Kidney glomerular epithelial cell (primary cell): ENCODE measurements around the gene NRP2.

Experiments
- DNase-seq: peaks from one replicate; lab custom pipeline; 2025; lab: John Stamatoyannopoulos, UW

NRP2 gene

GRCh38 chr2:205806143-205806905 is 124.0 kb downstream of the NRP2 start:
- DNase-seq, result peak; percentile 45

- no peak for DNase-seq
Measured at GRCh38 chr2:205807229-205807628, 124.9 kb downstream of the NRP2 start.

GRCh38 chr2:205807758-205808157 is 125.5 kb downstream of the NRP2 start:
- DNase-seq, result no peak

GRCh38 chr2:205808486-205809121 is 126.3 kb downstream of the NRP2 start:
- no peak for DNase-seq

- no peak for DNase-seq
Measured at GRCh38 chr2:205811387-205811786, 129.1 kb downstream of the NRP2 start.

GRCh38 chr2:205814039-205814364 is 131.7 kb downstream of the NRP2 start:
- DNase-seq, result no peak

GRCh38 chr2:205815673-205816072 is 133.4 kb downstream of the NRP2 start:
- no peak for DNase-seq

GRCh38 chr2:205816268-205816667 is 134.0 kb downstream of the NRP2 start:
- no peak for DNase-seq

- DNase-seq, result no peak
Measured at GRCh38 chr2:205822579-205822978, 140.3 kb downstream of the NRP2 start.

- no peak for DNase-seq
Measured at GRCh38 chr2:205827809-205828365, 145.6 kb downstream of the NRP2 start.

GRCh38 chr2:205833864-205834263 is 151.6 kb downstream of the NRP2 start:
- no peak for DNase-seq

- no peak for DNase-seq
Measured at GRCh38 chr2:205834796-205835195, 152.5 kb downstream of the NRP2 start.

- DNase-seq, result no peak
Measured at GRCh38 chr2:205835251-205835791, 153.0 kb downstream of the NRP2 start.

GRCh38 chr2:205835923-205836322 is 153.6 kb downstream of the NRP2 start:
- no peak for DNase-seq

- no peak for DNase-seq
Measured at GRCh38 chr2:205836477-205837221, 154.3 kb downstream of the NRP2 start.

GRCh38 chr2:205837663-205838062 is 155.4 kb downstream of the NRP2 start:
- DNase-seq, result no peak

GRCh38 chr2:205845446-205845845 is 163.1 kb downstream of the NRP2 start:
- no peak for DNase-seq
